C4-2B (cell line): ENCODE data around the gene POLR2E.

Source experiments
- H3K27ac ChIP-seq: fragments of 450-650 bp; 2 replicates; pipeline ENCODE4 v1.5.1; 2017
- ZFX ChIP-seq: fragments of 450-650 bp; IDR thresholded peaks from 2 replicates; pipeline ENCODE4 v1.6.1; 2017
- TF ChIP-seq, protein P1 (sequence below): fragments of 450-650 bp; conservative IDR thresholded peaks from 2 replicates; pipeline ENCODE4 v1.5.1; 2017; ENCODE audit warnings: mild to moderate bottlenecking

Gene POLR2E

DNA sequence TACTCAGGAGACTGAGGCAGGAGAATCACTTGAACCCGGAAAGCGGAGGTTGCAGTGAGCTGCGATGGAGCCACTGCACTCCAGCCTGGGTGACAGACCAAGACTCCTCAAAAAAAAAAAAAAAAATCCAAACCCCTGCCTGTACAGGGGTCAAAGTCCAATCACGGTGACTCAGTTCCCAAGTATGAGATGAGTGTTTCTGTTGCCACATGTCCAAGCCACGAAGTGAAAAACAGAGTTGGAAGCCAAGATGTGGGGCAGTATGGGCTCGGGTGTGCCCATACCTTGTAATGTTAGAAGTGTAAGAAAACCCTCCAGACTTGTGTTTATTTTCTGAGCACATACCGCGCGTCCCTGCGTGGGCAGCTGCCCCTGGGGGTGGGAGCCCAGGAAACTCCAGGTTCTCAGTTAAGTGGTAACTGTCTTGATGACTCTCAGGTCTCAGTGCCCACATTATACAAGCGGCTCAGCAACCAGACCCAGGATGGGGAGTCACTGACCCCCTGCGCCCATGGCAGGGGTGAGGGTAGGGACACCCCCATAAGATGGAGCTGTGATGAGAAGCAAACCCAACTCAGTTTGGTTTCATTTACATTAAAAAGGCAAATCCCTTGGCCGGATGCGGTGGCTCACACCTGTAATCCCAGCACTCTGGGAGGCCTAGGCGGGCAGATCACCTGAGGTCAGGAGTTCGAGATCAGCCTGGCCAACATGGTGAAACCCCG lies 7.4 kb upstream of the POLR2E start:
- peak overlapping the region; percentile 90; the same call in 1 of the 2 replicates for H3K27ac ChIP-seq

DNA sequence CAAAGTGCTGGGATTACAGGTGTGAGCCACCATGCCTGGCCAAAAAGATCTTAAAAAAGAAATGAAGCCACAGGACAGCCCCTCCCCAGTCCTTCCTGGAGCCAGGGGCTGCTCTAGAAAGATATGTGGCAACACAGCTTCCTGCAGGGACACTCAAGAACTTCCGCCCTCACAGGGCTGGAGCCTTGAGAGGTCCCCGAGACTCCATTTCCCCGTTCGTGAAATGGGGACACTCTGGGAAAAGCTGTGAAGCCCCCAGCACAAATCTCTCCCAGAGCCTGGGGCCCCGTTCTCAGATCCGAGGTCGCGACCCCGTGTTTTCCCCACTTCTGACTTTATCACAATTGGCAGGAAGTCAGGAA lies 6.1 kb upstream of the POLR2E start:
- H3K27ac ChIP-seq, result no peak overlapping the region
- no peak for TF ChIP-seq ZFX
- TF ChIP-seq, protein P1, sequence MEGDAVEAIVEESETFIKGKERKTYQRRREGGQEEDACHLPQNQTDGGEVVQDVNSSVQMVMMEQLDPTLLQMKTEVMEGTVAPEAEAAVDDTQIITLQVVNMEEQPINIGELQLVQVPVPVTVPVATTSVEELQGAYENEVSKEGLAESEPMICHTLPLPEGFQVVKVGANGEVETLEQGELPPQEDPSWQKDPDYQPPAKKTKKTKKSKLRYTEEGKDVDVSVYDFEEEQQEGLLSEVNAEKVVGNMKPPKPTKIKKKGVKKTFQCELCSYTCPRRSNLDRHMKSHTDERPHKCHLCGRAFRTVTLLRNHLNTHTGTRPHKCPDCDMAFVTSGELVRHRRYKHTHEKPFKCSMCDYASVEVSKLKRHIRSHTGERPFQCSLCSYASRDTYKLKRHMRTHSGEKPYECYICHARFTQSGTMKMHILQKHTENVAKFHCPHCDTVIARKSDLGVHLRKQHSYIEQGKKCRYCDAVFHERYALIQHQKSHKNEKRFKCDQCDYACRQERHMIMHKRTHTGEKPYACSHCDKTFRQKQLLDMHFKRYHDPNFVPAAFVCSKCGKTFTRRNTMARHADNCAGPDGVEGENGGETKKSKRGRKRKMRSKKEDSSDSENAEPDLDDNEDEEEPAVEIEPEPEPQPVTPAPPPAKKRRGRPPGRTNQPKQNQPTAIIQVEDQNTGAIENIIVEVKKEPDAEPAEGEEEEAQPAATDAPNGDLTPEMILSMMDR, result no peak

More for the DNA sequence above, 7.4 kb upstream of the POLR2E start:
- no peak for TF ChIP-seq ZFX
- TF ChIP-seq, protein P1, result no peak

DNA sequence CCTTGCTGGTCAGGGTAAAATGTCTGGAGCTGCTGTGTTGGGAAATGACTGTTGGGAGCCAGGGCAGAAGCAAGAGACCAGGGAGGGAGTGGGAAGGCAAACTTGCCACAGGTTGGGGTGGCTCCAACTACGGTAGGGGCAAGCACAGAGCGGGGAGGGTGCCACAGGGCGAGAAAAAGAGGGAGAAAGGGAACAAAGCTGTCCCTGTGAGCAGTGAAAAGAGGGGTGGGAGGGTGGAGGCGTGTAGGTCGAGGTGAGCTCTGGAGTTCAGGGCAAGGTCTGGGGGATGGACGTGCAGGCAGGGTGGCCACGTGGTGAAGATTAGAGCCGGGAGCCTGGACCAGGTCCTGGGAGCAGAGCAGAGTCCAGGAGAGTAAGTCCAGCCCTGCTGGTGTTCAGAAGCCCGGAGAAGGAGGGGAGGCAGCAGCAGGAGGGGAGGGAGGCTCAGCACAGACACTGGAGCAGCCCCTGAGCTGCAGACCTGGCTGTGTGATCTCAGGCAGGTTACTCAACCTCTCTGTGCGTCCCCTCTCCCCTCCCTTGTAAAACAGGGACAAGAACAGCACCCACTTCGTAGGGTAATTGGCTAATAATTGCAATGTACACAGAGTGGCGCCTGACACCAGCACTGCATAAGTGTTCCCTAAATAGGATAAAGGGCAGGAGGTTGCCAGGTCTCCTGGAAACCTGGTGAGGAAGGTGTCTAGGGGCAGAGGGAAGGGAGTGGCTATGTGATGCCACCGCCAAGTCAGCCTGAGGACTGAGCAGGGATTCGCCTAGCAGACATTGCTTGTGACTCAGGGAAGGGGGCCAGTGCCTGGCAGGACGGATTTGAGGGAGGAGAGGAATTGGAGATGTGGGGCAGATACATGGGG lies 3.2 kb upstream of the POLR2E start:
- no peak for TF ChIP-seq ZFX
- TF ChIP-seq, protein P1, result no peak
- peak overlapping the region; percentile 71 for H3K27ac ChIP-seq

DNA sequence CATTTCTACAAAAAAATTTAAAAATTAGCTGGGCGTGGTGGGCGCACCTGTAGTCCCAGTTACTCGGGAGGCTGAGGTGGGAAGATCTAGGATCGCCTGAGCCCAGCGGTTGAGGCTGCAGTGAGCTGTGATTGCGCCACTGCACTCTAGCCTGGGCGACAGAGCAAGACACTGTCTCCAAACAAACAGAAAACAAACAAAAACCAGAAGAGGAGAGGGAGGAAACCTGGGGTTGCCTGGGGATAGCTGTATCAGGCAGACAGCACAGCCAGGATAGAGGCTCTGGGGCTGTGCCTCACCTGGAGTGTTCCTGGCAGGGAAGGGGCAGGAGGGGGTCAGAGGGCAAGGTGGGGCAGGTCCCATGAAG lies 2.6 kb upstream of the POLR2E start:
- peak overlapping the region; percentile 71 for H3K27ac ChIP-seq
- no peak for TF ChIP-seq ZFX
- TF ChIP-seq, protein P1, result no peak

DNA sequence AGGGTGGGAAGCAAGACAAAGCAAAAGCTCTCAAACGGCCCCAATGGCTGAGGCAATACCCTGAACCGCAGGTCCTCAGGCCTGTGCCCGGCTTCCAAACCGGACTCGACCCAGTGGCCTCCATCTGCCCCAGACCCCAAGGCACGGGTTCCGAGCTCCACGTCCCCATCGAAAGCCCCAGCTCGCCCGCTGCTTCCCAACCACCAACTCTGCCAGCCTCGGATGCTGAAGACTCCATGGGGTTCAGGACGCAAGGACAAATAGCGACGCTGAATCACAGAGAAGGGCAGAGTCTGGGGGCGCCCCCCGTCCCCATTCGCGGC lies 559 bp downstream of the POLR2E start:
- no peak for TF ChIP-seq ZFX
- TF ChIP-seq, protein P1, result no peak
- H3K27ac ChIP-seq, result peak overlapping the region; percentile 85

DNA sequence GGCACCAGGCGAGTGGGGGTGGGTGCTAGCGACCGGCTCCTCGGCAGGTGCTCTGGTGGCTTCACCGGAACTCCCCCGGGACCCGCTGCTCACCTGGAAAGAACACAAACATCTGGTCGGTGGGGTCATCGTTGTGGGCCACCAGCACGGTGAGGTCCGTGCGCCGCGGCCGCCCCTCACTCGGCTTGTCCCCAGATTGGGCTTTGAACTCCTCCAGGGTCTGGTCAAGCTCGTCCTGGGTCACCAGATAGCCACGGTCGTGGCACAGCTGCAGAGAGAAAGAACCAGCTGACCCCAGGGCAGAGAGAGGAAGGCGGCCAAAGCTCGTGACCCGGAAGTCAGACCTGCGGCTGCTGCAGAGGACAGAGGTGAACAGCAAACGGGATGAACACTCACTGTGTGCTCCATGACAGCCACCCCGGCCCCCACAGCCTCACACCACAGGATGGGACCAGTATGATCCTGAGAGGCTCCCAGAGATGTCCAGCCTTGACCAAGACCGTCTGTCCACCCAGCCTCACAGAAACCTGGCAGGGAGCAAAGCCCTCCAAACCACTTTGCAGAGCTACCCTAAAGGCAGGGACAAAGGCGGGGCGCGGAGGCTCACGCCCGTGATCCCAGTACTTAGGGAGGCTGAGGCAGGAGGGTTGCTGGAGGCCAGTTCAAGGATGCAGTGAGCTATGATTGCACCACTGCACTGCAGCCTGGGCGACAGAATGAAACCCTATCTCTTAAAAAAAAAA lies 1.2 kb downstream of the POLR2E start:
- TF ChIP-seq, protein P1, result no peak
- peak overlapping the region; percentile 85 for H3K27ac ChIP-seq

DNA sequence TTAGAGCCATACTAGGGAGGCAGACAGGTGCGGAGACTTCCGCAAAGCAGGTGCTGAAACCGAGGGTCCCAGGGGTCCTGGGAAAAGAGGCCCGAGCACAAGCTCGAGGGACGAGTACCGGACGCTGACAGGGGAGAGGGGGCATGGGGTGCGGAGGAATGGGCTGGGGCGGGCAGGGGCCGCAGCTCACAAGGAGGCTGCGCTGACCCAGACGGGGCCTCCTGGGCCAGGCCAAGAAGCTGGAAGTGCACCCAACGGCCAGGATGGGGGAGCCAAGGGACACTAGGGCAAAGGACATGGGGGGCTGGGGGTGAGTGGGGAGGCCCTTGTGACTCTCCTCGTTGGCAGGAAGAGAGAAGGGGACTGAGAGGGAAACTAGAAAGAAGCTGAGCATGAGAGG lies 1.8 kb downstream of the POLR2E start:
- peak overlapping the region; percentile 85; the same call in 1 of the 2 replicates for H3K27ac ChIP-seq

More for the DNA sequence above, 1.8 kb downstream of the POLR2E start:
- TF ChIP-seq, protein P1, result no peak
- TF ChIP-seq ZFX, result no peak
